HCT116 (cell line): ENCODE results near the gene GABBR2. TPM values are rescaled to one million over a fixed set of nuclear protein-coding genes. Genes with fewer than 3 reads are reported as not detected.

Source experiments
- ATAC-seq: fragments of 200-7000 bp; cut with Tn5 transposase; 2 replicates; pipeline ENCODE4 v1.9.1; 2020; ENCODE audit warnings: mild to moderate bottlenecking, moderate library complexity
- BruUV-seq: library from RNA; stranded (reverse); fragments of 400-500 nt; replicated peaks from 2 replicates; lab custom pipeline; 2021; lab: Mats Ljungman, UMichigan
- CTCF ChIA-PET: fragments of 300-600 bp; sonication (Branson Sonifier 250); formaldehyde crosslinking; loops from one replicate; lab custom pipeline; 2021; ENCODE audit warnings: antibody characterized with exemption; lab: Charles Lee
- POLR2A ChIA-PET: fragments of 300-600, 350-600 bp; sonication (Branson Sonifier 250); formaldehyde crosslinking; loops from one replicate; lab custom pipeline; 2021; ENCODE audit warnings: antibody characterized with exemption; lab: Charles Lee
- RAD21 ChIA-PET, 2 experiments: fragments of 300-600 bp; sonication (Branson Sonifier 250); formaldehyde crosslinking; loops; one replicate each; lab custom pipeline; 2023; ENCODE audit warnings: low total read pairs in 2 of 2; ENCODE audit not compliant: uncharacterized antibody in 2 of 2, unreplicated experiment in 2 of 2, low non-redundant PET in 1 of 2; lab: Charles Lee
- DNase-seq: peaks from one replicate; pipeline ENCODE4 v3.0.0-alpha.2; 2010; ENCODE audit warnings: low read depth, low spot score
- H2AFZ ChIP-seq: fragments of 200-600 bp; shearing (Covaris generic), sonication (generic); 2 replicates; pipeline ENCODE4 v1.6.1; 2017; ENCODE audit warnings: low read depth, mixed run types, mixed read lengths, antibody characterized with exemption, low read length; ENCODE audit not compliant: poor library complexity, severe bottlenecking
- H3K27ac ChIP-seq: 2 replicates; pipeline ENCODE4 v1.5.1; 2012; ENCODE audit warnings: low read depth, low read length
- H3K27me3 ChIP-seq: fragments of 200-600 bp; sonication (generic); 2 replicates; pipeline ENCODE4 v1.6.1; 2016; ENCODE audit warnings: mixed run types, low read length, mixed read lengths; ENCODE audit not compliant: insufficient read depth
- H3K36me3 ChIP-seq, 2 experiments: fragments of 200-500 bp in 1 of 2; fragments of 200-600 bp in 1 of 2; sonication (Bioruptor generic) in 1 of 2; sonication (generic) in 1 of 2; 2 replicates each; pipeline versions ENCODE4 v1.5.1 to v1.6.1; 2014 to 2016; ENCODE audit warnings: low read length in 2 of 2, inconsistent platforms in 1 of 2, mixed read lengths in 1 of 2, mixed run types in 1 of 2; ENCODE audit not compliant: insufficient read depth in 2 of 2, control insufficient read depth in 1 of 2
- H3K4me1 ChIP-seq, 2 experiments: fragments of 200-600 bp in 1 of 2; sonication (generic) in 1 of 2; 2 replicates each; pipeline versions ENCODE4 v1.5.1 to v1.6.1; 2012 to 2017; ENCODE audit warnings: low read length in 2 of 2, inconsistent platforms in 1 of 2, mild to moderate bottlenecking in 1 of 2, mixed read lengths in 1 of 2, mixed run types in 1 of 2, moderate library complexity in 1 of 2; ENCODE audit not compliant: insufficient read depth in 2 of 2, control insufficient read depth in 1 of 2
- H3K4me2 ChIP-seq: fragments of 200-600 bp; sonication (generic); 2 replicates; pipeline ENCODE4 v1.6.1; 2017; ENCODE audit warnings: mixed run types, low read length, mixed read lengths
- H3K4me3 ChIP-seq, 2 experiments: fragments of 200-600 bp in 1 of 2; sonication (generic) in 1 of 2; replicated peaks in 1 of 2; 2 replicates each; pipeline ENCODE4 v1.5.1; 2011 to 2016; ENCODE audit warnings: low read length in 2 of 2, control low read depth in 1 of 2, low read depth in 1 of 2, mild to moderate bottlenecking in 1 of 2, mixed read lengths in 1 of 2, mixed run types in 1 of 2
- H3K79me2 ChIP-seq: fragments of 200-600 bp; sonication (generic); 2 replicates; pipeline ENCODE4 v1.6.1; 2017; ENCODE audit warnings: mild to moderate bottlenecking, mixed run types, low read length, moderate library complexity, mixed read lengths; ENCODE audit not compliant: insufficient read depth
- H3K9ac ChIP-seq: fragments of 200-600 bp; sonication (generic); 2 replicates; pipeline ENCODE4 v1.6.1; 2016; ENCODE audit warnings: low read length, mixed read lengths
- H3K9me2 ChIP-seq: fragments of 200-600 bp; sonication (generic), shearing (Covaris generic); 2 replicates; pipeline ENCODE4 v1.6.1; 2017; ENCODE audit warnings: mixed run types, mild to moderate bottlenecking, moderate library complexity; ENCODE audit not compliant: insufficient read depth
- H3K9me3 ChIP-seq, 2 experiments: fragments of 200-500 bp in 1 of 2; fragments of 200-600 bp in 1 of 2; sonication (Bioruptor generic) in 1 of 2; sonication (generic) in 1 of 2; 2 replicates each; pipeline ENCODE4 v1.6.1; 2014 to 2017; ENCODE audit warnings: low read length in 2 of 2, mixed read lengths in 2 of 2, inconsistent platforms in 1 of 2, low read depth in 1 of 2, mild to moderate bottlenecking in 1 of 2, mixed run types in 1 of 2, moderate library complexity in 1 of 2; ENCODE audit not compliant: control insufficient read depth in 1 of 2, insufficient read depth in 1 of 2
- H4K20me1 ChIP-seq: fragments of 200-600 bp; sonication (generic), shearing (Covaris generic); 2 replicates; pipeline ENCODE4 v1.6.1; 2017; ENCODE audit warnings: mixed run types, mild to moderate bottlenecking, moderate library complexity; ENCODE audit not compliant: insufficient read depth
- CBX3 ChIP-seq: IDR thresholded peaks from 2 replicates; pipeline ENCODE4 v1.6.1; 2012; ENCODE audit warnings: low read depth
- EZH2 ChIP-seq: fragments of 200-600 bp; sonication (generic); IDR thresholded peaks from 2 replicates; pipeline ENCODE4 v1.6.1; 2017; ENCODE audit warnings: antibody characterized with exemption, mixed run types
- JUND ChIP-seq: IDR thresholded peaks from 2 replicates; pipeline ENCODE4 v1.6.1; 2012
- POLR2A ChIP-seq: IDR thresholded peaks from 2 replicates; pipeline ENCODE4 v1.7.0; 2011; ENCODE audit warnings: borderline replicate concordance; ENCODE audit not compliant: insufficient read depth, insufficient read length; ENCODE audit errors: extremely low read depth
- SP1 ChIP-seq: IDR thresholded peaks from 2 replicates; pipeline ENCODE4 v1.6.1; 2012; ENCODE audit warnings: low read depth
- TCF7L2 ChIP-seq: IDR thresholded peaks from 2 replicates; pipeline ENCODE4 v1.7.0; 2011; ENCODE audit warnings: borderline replicate concordance, inconsistent platforms; ENCODE audit not compliant: insufficient read depth, insufficient read length; ENCODE audit errors: extremely low read depth
- ZFX ChIP-seq: fragments of 450-650 bp; IDR thresholded peaks from 2 replicates; pipeline ENCODE4 v1.6.1; 2017
- intact Hi-C: fragments of 100-400 bp; cut with micrococcal nuclease; formaldehyde crosslinking; loops from 2 replicates; pipeline ENCODE4 v1.10.0; 2022
- total RNA-seq: library from RNA; stranded (reverse); gene quantifications from one replicate; pipeline ENCODE4 v1.2.1, GENCODE V29; 2021; ENCODE audit not compliant: unreplicated experiment
- TF ChIP-seq, protein P1 (sequence below): IDR thresholded peaks from 2 replicates; pipeline ENCODE4 v1.6.1; 2012
- TF ChIP-seq, protein P2 (sequence below): IDR thresholded peaks from 2 replicates; pipeline ENCODE4 v1.6.1; 2012; ENCODE audit warnings: low read depth

Gene GABBR2
- total RNA-seq, 1 experiment from 2014 or later = 0.15 TPM

GRCh38 chr9:98314381-98315066 lies 394.2 kb downstream of the GABBR2 start:
- no peaks in the 10 kb centered on the region for H3K9me2 ChIP-seq
- no peaks in the 10 kb centered on the region for H3K79me2 ChIP-seq
- BruUV-seq = no TSS peak
- intact Hi-C loops = loop anchor here (1.0 to 10.0 kb wide), 6 partner anchors 208 to 534 kb away; no protein-coding TSS in a partner anchor
- H3K4me1 ChIP-seq = peaks cover 0 to 4% of the 10 kb centered on the region in 2 experiments; a peak in 1 of 4 replicates
- POLR2A ChIA-PET = no interaction called here
- no peak overlapping the region for H3K9ac ChIP-seq
- H3K4me2 ChIP-seq = no peak overlapping the region
- no peak overlapping the region for H3K27ac ChIP-seq
- no peaks in the 10 kb centered on the region for H3K36me3 ChIP-seq
- TF ChIP-seq CBX3 = no peak
- TF ChIP-seq ZFX = no peak
- TF ChIP-seq, protein P1, sequence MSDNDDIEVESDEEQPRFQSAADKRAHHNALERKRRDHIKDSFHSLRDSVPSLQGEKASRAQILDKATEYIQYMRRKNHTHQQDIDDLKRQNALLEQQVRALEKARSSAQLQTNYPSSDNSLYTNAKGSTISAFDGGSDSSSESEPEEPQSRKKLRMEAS = no peak
- no peak for TF ChIP-seq JUND
- TF ChIP-seq POLR2A = no peak
- TF ChIP-seq SP1 = no peak
- H4K20me1 ChIP-seq = no peaks in the 10 kb centered on the region
- no peaks in the 10 kb centered on the region for H3K9me3 ChIP-seq
- no peak for DNase-seq
- RAD21 ChIA-PET = interaction anchor here in 1 of 2 experiments (2.0 kb wide), 1 partner anchor 462 kb away, joined by 8 read pairs; no protein-coding TSS in a partner anchor
- CTCF ChIA-PET = interaction anchor here (1.9 to 5.5 kb wide), 2 partner anchors 209 to 461 kb away, joined by 7 to 36 read pairs; no protein-coding TSS in a partner anchor
- no peak for ATAC-seq
- no peaks in the 10 kb centered on the region for H3K27me3 ChIP-seq
- no peak overlapping the region for H3K4me3 ChIP-seq
- H2AFZ ChIP-seq = no peak overlapping the region

DNA sequence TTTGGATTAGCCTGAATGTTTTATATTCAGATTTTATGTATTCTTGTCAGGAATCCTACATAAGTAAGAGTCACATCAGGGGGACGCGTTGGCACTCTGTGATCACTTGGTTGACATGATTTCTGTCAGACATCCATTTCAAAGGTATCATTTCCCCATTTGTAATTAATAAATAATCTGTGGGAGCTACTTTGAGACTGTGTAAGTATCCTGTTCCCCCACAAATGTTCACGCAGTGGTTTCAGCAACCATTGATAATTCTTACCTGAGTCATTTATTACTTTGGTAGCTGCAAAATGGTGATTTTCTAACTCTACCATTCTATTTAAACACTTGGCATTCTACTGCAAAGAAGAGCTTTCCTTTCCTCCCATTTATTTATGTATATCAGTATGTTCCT lies 396.4 kb downstream of the GABBR2 start:
- ChIA-PET CTCF (interaction anchor here (0.9 kb wide), 1 partner anchor 462 kb away, joined by 3 read pairs; no protein-coding TSS in a partner anchor), RAD21 (no interaction called here), POLR2A (no interaction called here)
- Histone ChIP-seq H2AFZ (no peak overlapping the region), H3K9me2 (no peaks in the 10 kb centered on the region), H3K27ac (no peak overlapping the region), H3K9ac (no peak overlapping the region), H3K27me3 (no peaks in the 10 kb centered on the region), H4K20me1 (no peaks in the 10 kb centered on the region), H3K9me3 (no peaks in the 10 kb centered on the region), H3K79me2 (no peaks in the 10 kb centered on the region), H3K36me3 (no peaks in the 10 kb centered on the region), H3K4me1 (no peaks in the 10 kb centered on the region), H3K4me3 (no peak overlapping the region), H3K4me2 (no peak overlapping the region)
- intact Hi-C loops = loop anchor here (10.0 kb wide), 1 partner anchor 262 kb away; no protein-coding TSS in a partner anchor
- DNase-seq (no peak), ATAC-seq (no peak)
- BruUV-seq = no TSS peak
- TF ChIP-seq, protein P2, sequence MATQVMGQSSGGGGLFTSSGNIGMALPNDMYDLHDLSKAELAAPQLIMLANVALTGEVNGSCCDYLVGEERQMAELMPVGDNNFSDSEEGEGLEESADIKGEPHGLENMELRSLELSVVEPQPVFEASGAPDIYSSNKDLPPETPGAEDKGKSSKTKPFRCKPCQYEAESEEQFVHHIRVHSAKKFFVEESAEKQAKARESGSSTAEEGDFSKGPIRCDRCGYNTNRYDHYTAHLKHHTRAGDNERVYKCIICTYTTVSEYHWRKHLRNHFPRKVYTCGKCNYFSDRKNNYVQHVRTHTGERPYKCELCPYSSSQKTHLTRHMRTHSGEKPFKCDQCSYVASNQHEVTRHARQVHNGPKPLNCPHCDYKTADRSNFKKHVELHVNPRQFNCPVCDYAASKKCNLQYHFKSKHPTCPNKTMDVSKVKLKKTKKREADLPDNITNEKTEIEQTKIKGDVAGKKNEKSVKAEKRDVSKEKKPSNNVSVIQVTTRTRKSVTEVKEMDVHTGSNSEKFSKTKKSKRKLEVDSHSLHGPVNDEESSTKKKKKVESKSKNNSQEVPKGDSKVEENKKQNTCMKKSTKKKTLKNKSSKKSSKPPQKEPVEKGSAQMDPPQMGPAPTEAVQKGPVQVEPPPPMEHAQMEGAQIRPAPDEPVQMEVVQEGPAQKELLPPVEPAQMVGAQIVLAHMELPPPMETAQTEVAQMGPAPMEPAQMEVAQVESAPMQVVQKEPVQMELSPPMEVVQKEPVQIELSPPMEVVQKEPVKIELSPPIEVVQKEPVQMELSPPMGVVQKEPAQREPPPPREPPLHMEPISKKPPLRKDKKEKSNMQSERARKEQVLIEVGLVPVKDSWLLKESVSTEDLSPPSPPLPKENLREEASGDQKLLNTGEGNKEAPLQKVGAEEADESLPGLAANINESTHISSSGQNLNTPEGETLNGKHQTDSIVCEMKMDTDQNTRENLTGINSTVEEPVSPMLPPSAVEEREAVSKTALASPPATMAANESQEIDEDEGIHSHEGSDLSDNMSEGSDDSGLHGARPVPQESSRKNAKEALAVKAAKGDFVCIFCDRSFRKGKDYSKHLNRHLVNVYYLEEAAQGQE = no peak
- TF ChIP-seq EZH2 = no peak
- TF ChIP-seq ZFX = no peak
- TF ChIP-seq TCF7L2 = no peak
- TF ChIP-seq, protein P1 = no peak
- no peak for TF ChIP-seq POLR2A
